ENCODE measurements around the gene WNT5B. TPM values are rescaled to one million over a fixed set of nuclear protein-coding genes. Genes with fewer than 3 reads are reported as not detected.

The WNT5B gene
- total and polyA plus RNA-seq, 2 experiments from 2014 or later = 152 to 240 TPM

- no peak for TF ChIP-seq CTCF (IDR thresholded peaks at IDR 0.05; ENCODE audit: low read depth, low read length)
- H3K36me3 ChIP-seq = no peaks in the 10 kb centered on the region
- H3K9me3 ChIP-seq (ENCODE audit: low read depth) = no peaks in the 10 kb centered on the region
- H3K4me1 ChIP-seq (ENCODE audit: low read depth) = peaks cover 2% of the 10 kb centered on the region
- H3K27me3 ChIP-seq = no peaks in the 10 kb centered on the region
- H3K4me3 ChIP-seq = no peak overlapping the region
- H3K27ac ChIP-seq = no peak overlapping the region
- no peak for DNase-seq (ENCODE audit: low read depth in 1 of 2, low spot score in 1 of 2)
Observed at GRCh38 chr12:1616233-1617066, 12.6 kb upstream of the WNT5B start.

- Histone ChIP-seq H3K4me3 (no peak overlapping the region), H3K9me3 (ENCODE audit: low read depth) (no peaks in the 10 kb centered on the region), H3K27me3 (no peaks in the 10 kb centered on the region), H3K36me3 (no peaks in the 10 kb centered on the region), H3K27ac (no peak overlapping the region), H3K4me1 (ENCODE audit: low read depth) (no peaks in the 10 kb centered on the region)
- DNase-seq (ENCODE audit: low read depth in 1 of 2, low spot score in 1 of 2) = no peak
- no peak for TF ChIP-seq CTCF (IDR thresholded peaks at IDR 0.05; ENCODE audit: low read depth, low read length)
Observed at GRCh38 chr12:1618489-1618888, 10.5 kb upstream of the WNT5B start.

- DNase-seq (ENCODE audit: low read depth in 1 of 2, low spot score in 1 of 2) = no peak
- Histone ChIP-seq H3K36me3 (no peaks in the 10 kb centered on the region), H3K27me3 (no peaks in the 10 kb centered on the region), H3K4me3 (no peak overlapping the region), H3K9me3 (ENCODE audit: low read depth) (no peaks in the 10 kb centered on the region), H3K4me1 (ENCODE audit: low read depth) (no peaks in the 10 kb centered on the region), H3K27ac (no peak overlapping the region)
- TF ChIP-seq CTCF (IDR thresholded peaks at IDR 0.05; ENCODE audit: low read depth, low read length) = no peak
Observed at GRCh38 chr12:1619159-1619558, 9.9 kb upstream of the WNT5B start.

DNA sequence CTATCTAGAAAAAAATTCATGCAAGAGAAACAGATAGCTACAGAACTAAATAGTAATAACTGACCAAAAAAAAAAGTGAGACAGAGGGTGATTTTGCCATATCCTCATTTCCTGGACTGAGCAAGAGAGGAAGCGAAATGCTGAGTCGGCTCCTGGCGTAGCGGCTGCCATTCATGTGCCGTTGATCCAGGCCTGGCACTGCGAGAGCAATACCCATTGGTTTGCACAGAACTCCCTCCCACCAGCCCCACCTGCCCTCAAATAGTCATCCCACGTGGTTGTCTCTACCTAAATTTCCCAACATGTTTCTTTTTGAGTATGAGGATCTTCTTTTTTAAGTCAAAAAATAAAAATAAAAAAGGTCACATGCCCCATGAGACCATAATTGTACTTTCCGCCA, 9.4 kb upstream of the WNT5B start:
- no peaks in the 10 kb centered on the region for H3K4me1 ChIP-seq (ENCODE audit: low read depth)
- H3K27ac ChIP-seq = no peak overlapping the region
- no peaks in the 10 kb centered on the region for H3K27me3 ChIP-seq
- H3K9me3 ChIP-seq (ENCODE audit: low read depth) = no peaks in the 10 kb centered on the region
- H3K36me3 ChIP-seq = no peaks in the 10 kb centered on the region
- no peak overlapping the region for H3K4me3 ChIP-seq
- DNase-seq (ENCODE audit: low read depth in 1 of 2, low spot score in 1 of 2) = peak in 1 of 2 donors; percentile 33
- TF ChIP-seq CTCF (IDR thresholded peaks at IDR 0.05; ENCODE audit: low read depth, low read length) = no peak

DNA sequence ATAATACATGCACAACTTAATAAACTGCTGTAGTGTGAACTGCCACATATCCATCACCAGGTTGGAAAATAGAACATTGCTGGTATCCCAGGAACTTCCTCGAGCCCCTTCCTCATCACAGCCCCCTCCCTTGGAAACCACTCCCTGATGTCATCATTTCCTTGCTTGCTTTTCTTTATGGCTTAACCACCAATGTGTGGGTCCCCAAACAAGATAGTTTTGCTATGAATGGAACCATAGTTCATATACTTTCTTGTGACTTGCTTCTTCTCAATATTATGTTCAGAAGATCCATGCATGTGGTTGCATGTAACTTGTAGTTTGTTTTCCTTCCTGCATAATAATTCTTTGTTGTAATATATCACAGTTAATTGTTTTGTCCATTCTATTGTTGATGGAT, 8.9 kb upstream of the WNT5B start:
- H3K9me3 ChIP-seq (ENCODE audit: low read depth) = no peaks in the 10 kb centered on the region
- H3K4me1 ChIP-seq (ENCODE audit: low read depth) = no peaks in the 10 kb centered on the region
- no peak for DNase-seq (ENCODE audit: low read depth in 1 of 2, low spot score in 1 of 2)
- no peak for TF ChIP-seq CTCF (IDR thresholded peaks at IDR 0.05; ENCODE audit: low read depth, low read length)
- no peak overlapping the region for H3K4me3 ChIP-seq
- no peak overlapping the region for H3K27ac ChIP-seq
- no peaks in the 10 kb centered on the region for H3K27me3 ChIP-seq
- H3K36me3 ChIP-seq = no peaks in the 10 kb centered on the region

Data from cardiac muscle cell (in vitro differentiated cells and primary cell).